WTC11 (cell line): ENCODE results near the gene LOC101059915. TPM values are rescaled to one million over a fixed set of nuclear protein-coding genes. Genes with fewer than 3 reads are reported as not detected.
"Not testable (repeated sequence)": the region's sequence is repeated elsewhere in the genome, so short reads cannot be mapped to it uniquely, and the experiment has no call there.

Experiments
- ATAC-seq: fragments of 200-7000 bp; cut with Tn5 transposase; 2 replicates; pipeline ENCODE4 v1.10.0; 2021; ENCODE audit warnings: mild to moderate bottlenecking, moderate library complexity
- CTCF ChIA-PET: fragments of 300-600 bp; sonication (Branson Sonifier 250); formaldehyde crosslinking; loops from one replicate; lab custom pipeline; 2021; ENCODE audit warnings: antibody characterized with exemption; lab: Charles Lee
- POLR2A ChIA-PET: fragments of 350-600 bp; sonication (Branson Sonifier 250); formaldehyde crosslinking; loops from one replicate; lab custom pipeline; 2021; ENCODE audit warnings: antibody characterized with exemption; lab: Charles Lee
- DNase-seq: peaks from one replicate; pipeline ENCODE4 v3.0.0; 2021; ENCODE audit warnings: low spot score
- H3K27ac Mint-ChIP-seq: 2 replicates; pipeline ENCODE4 v1.8.0; 2021; ENCODE audit warnings: mixed read lengths
- H3K27me3 Mint-ChIP-seq: 2 replicates; pipeline ENCODE4 v1.8.0; 2021; ENCODE audit warnings: low read depth, mild to moderate bottlenecking, moderate library complexity, mixed read lengths
- H3K36me3 Mint-ChIP-seq: 2 replicates; pipeline ENCODE4 v1.8.0; 2021; ENCODE audit warnings: mixed read lengths
- H3K4me1 Mint-ChIP-seq: 2 replicates; pipeline ENCODE4 v1.8.0; 2022; ENCODE audit warnings: mixed read lengths
- H3K4me3 Mint-ChIP-seq: 2 replicates; pipeline ENCODE4 v1.8.0; 2021; ENCODE audit warnings: mild to moderate bottlenecking, moderate library complexity, mixed read lengths
- H3K9me3 Mint-ChIP-seq: 2 replicates; pipeline ENCODE4 v1.8.0; 2021; ENCODE audit warnings: mixed read lengths
- total RNA-seq: library from RNA; stranded (reverse); gene quantifications from 3 replicates; pipeline ENCODE4 v1.2.3, GENCODE V29; 2021

The LOC101059915 gene

GRCh38 chrX:71716323-71716722 lies 49.0 kb downstream of the LOC101059915 start:
- H3K36me3 Mint-ChIP-seq, H3K4me1 Mint-ChIP-seq, H3K27ac Mint-ChIP-seq, H3K9me3 Mint-ChIP-seq, DNase-seq, H3K27me3 Mint-ChIP-seq, POLR2A ChIA-PET, H3K4me3 Mint-ChIP-seq, CTCF ChIA-PET, ATAC-seq: not testable (repeated sequence)

- DNase-seq, H3K9me3 Mint-ChIP-seq, H3K27me3 Mint-ChIP-seq, H3K36me3 Mint-ChIP-seq, H3K4me1 Mint-ChIP-seq, H3K4me3 Mint-ChIP-seq, POLR2A ChIA-PET, H3K27ac Mint-ChIP-seq, CTCF ChIA-PET, ATAC-seq: not testable (repeated sequence)
Observed at GRCh38 chrX:71718185-71718584, 50.8 kb downstream of the LOC101059915 start, which contains the start of gene CXorf49. Gene CXorf49, minus strand, starts transcription at chrX:71718285. Its CDS starts 134 bp downstream, at chrX:71718151.

- H3K9me3 Mint-ChIP-seq, POLR2A ChIA-PET, H3K27me3 Mint-ChIP-seq, H3K27ac Mint-ChIP-seq, H3K4me3 Mint-ChIP-seq, H3K36me3 Mint-ChIP-seq, H3K4me1 Mint-ChIP-seq, ATAC-seq, CTCF ChIA-PET, DNase-seq: not testable (repeated sequence)
Observed at GRCh38 chrX:71719195-71719594, 51.8 kb downstream of the LOC101059915 start.

- H3K36me3 Mint-ChIP-seq, DNase-seq, H3K9me3 Mint-ChIP-seq, H3K4me1 Mint-ChIP-seq, POLR2A ChIA-PET, H3K4me3 Mint-ChIP-seq, ATAC-seq, CTCF ChIA-PET, H3K27me3 Mint-ChIP-seq, H3K27ac Mint-ChIP-seq: not testable (repeated sequence)
Observed at GRCh38 chrX:71720289-71720886, 53.0 kb downstream of the LOC101059915 start.

Other genes starting within 250 kb of the LOC101059915 start
- 121 to 141 TPM (median 126 TPM) in 3 replicates for gene OGT, start 134.4 kb upstream of the LOC101059915 start, total RNA-seq
- 1.0 to 1.6 TPM (median 1.3 TPM) in 3 replicates for gene GCNA, start 89.1 kb upstream of the LOC101059915 start, total RNA-seq
- gene CXCR3, start 49.0 kb upstream of the LOC101059915 start, total RNA-seq = 0.11 TPM in 1 of 3 replicates, not detected in the others
- not detected in 3 replicates for gene CXorf49, start 50.7 kb downstream of the LOC101059915 start, total RNA-seq
- gene CXorf49B, start 95.8 kb downstream of the LOC101059915 start, total RNA-seq = not detected in 3 replicates
- gene NHSL2, start 243.3 kb downstream of the LOC101059915 start, total RNA-seq = 6.4 to 8.1 TPM (median 7.9 TPM) in 3 replicates